Gastrocnemius medialis (tissue), 4 donors: ENCODE data around the gene RHOT1.

Source experiments
- CTCF ChIP-seq, 5 experiments: fragments of 450-650 bp in 3 of 5; fragments of 200-600 bp in 2 of 5; sonication (generic) in 2 of 5; IDR thresholded peaks in 4 of 5; conservative IDR thresholded peaks in 1 of 5; 1 replicate in 4 of 5; 2 replicates in 1 of 5; pipeline ENCODE4 v1.5.1; 2016 to 2019; ENCODE audit warnings: antibody characterized with exemption in 5 of 5, mild to moderate bottlenecking in 3 of 5, moderate library complexity in 3 of 5
- POLR2A ChIP-seq, 2 donors: fragments of 450-650 bp; IDR thresholded peaks; one replicate each; pipeline ENCODE4 v1.6.1; 2017; ENCODE audit warnings: antibody characterized with exemption in 2 of 2, mild to moderate bottlenecking in 2 of 2, moderate library complexity in 2 of 2

GRCh38 chr17:32174889-32175288 is 32.6 kb downstream of the RHOT1 start:
- TF ChIP-seq CTCF (IDR thresholded peaks at IDR 0.05 in 4 of 5, conservative IDR thresholded peaks at IDR 0.05 in 1 of 5) (no peak), POLR2A (IDR thresholded peaks at IDR 0.05) (no peak)
